Trophoblast cell (in vitro differentiated cells and primary cell): Measurements from ENCODE around the gene AGAP1.

ENCODE experiments used
- DNase-seq, 2 donors: peaks; one replicate each; pipeline ENCODE4 v3.0.0-alpha.2; 2016
- H2AFZ ChIP-seq: 2 replicates; pipeline ENCODE4 v1.6.1; 2013; ENCODE audit warnings: low read length, moderate library complexity, mild to moderate bottlenecking; ENCODE audit not compliant: insufficient read depth, poor library complexity
- H2AK5ac ChIP-seq: 2 replicates; pipeline ENCODE4 v1.6.1; 2013; ENCODE audit warnings: mild to moderate bottlenecking, low read length
- H2BK120ac ChIP-seq: 2 replicates; pipeline ENCODE4 v1.6.1; 2013; ENCODE audit warnings: low read length, mild to moderate bottlenecking, moderate library complexity; ENCODE audit not compliant: insufficient read depth, poor library complexity
- H2BK12ac ChIP-seq: 2 replicates; pipeline ENCODE4 v1.6.1; 2013; ENCODE audit warnings: mild to moderate bottlenecking, low read length, moderate library complexity
- H2BK5ac ChIP-seq: 2 replicates; pipeline ENCODE4 v1.6.1; 2013; ENCODE audit warnings: low read length, low read depth, moderate library complexity, mild to moderate bottlenecking; ENCODE audit not compliant: poor library complexity
- H3K14ac ChIP-seq: 2 replicates; pipeline ENCODE4 v1.6.1; 2013; ENCODE audit warnings: mild to moderate bottlenecking, low read length
- H3K18ac ChIP-seq: 2 replicates; pipeline ENCODE4 v1.6.1; 2013; ENCODE audit warnings: mild to moderate bottlenecking, low read length
- H3K23ac ChIP-seq: 2 replicates; pipeline ENCODE4 v1.6.1; 2013; ENCODE audit warnings: low read length
- H3K27ac ChIP-seq: 2 replicates; pipeline ENCODE4 v1.5.1; 2013; ENCODE audit warnings: low read depth, mild to moderate bottlenecking, inconsistent platforms, low read length, moderate library complexity
- H3K27me3 ChIP-seq: 2 replicates; pipeline ENCODE4 v1.6.1; 2013; ENCODE audit warnings: inconsistent platforms, mild to moderate bottlenecking, low read length, moderate library complexity; ENCODE audit not compliant: insufficient read depth
- H3K36me3 ChIP-seq, 2 experiments: 1 replicate in 1 of 2; 2 replicates in 1 of 2; pipeline ENCODE4 v1.6.1; 2013; ENCODE audit warnings: low read length in 2 of 2, mild to moderate bottlenecking in 2 of 2, moderate library complexity in 1 of 2; ENCODE audit not compliant: insufficient read depth in 2 of 2, control insufficient read depth in 1 of 2
- H3K4ac ChIP-seq: 2 replicates; pipeline ENCODE4 v1.6.1; 2013; ENCODE audit warnings: low read depth, mild to moderate bottlenecking, low read length, moderate library complexity
- H3K4me1 ChIP-seq, 2 experiments: 1 replicate in 1 of 2; 2 replicates in 1 of 2; pipeline ENCODE4 v1.6.1; 2013; ENCODE audit warnings: low read length in 2 of 2, mild to moderate bottlenecking in 2 of 2, moderate library complexity in 1 of 2; ENCODE audit not compliant: insufficient read depth in 2 of 2, control insufficient read depth in 1 of 2
- H3K4me2 ChIP-seq: 2 replicates; pipeline ENCODE4 v1.6.1; 2013; ENCODE audit warnings: inconsistent platforms, mild to moderate bottlenecking, low read length, moderate library complexity
- H3K4me3 ChIP-seq: 2 replicates; pipeline ENCODE4 v1.5.1; 2013; ENCODE audit warnings: mild to moderate bottlenecking, low read depth, low read length, inconsistent platforms
- H3K79me1 ChIP-seq: one replicate; pipeline ENCODE4 v1.6.1; 2013; ENCODE audit warnings: low read length
- H3K79me2 ChIP-seq: 2 replicates; pipeline ENCODE4 v1.6.1; 2013; ENCODE audit warnings: low read length, mild to moderate bottlenecking; ENCODE audit not compliant: control insufficient read depth, insufficient read depth, poor library complexity
- H3K9ac ChIP-seq: 2 replicates; pipeline ENCODE4 v1.6.1; 2013; ENCODE audit warnings: mild to moderate bottlenecking, low read length
- H3K9me3 ChIP-seq: 2 replicates; pipeline ENCODE4 v1.6.1; 2013; ENCODE audit warnings: low read depth, mild to moderate bottlenecking, control low read depth, inconsistent platforms, low read length; ENCODE audit not compliant: insufficient read depth
- H4K12ac ChIP-seq: 2 replicates; pipeline ENCODE4 v1.6.1; 2013; ENCODE audit warnings: low read depth, mild to moderate bottlenecking, low read length, moderate library complexity
- H4K8ac ChIP-seq: 2 replicates; pipeline ENCODE4 v1.6.1; 2013; ENCODE audit warnings: low read depth, mild to moderate bottlenecking, low read length, moderate library complexity
- H4K91ac ChIP-seq: one replicate; pipeline ENCODE4 v1.6.1; 2013; ENCODE audit warnings: low read depth, mild to moderate bottlenecking, low read length, moderate library complexity
- WGBS: extraction: QIAGEN DNeasy Blood & Tissue Kit; methylation state at CpG from one replicate; pipeline ENCODE4 v1.1.7; 2013; ENCODE audit warnings: missing lambda C conversion rate; ENCODE audit not compliant: insufficient read length, insufficient coverage; ENCODE audit errors: extremely low coverage; 5-methylcytosine and 5-hydroxymethylcytosine counted together

The AGAP1 gene

GRCh38 chr2:236073246-236073645 is 579.4 kb downstream of the AGAP1 start:
- Histone ChIP-seq H3K9me3 (no peaks in the 10 kb centered on the region), H3K4ac (no peak overlapping the region), H3K79me1 (no peaks in the 10 kb centered on the region), H3K4me3 (no peak overlapping the region), H3K79me2 (no peaks in the 10 kb centered on the region), H2AFZ (no peak overlapping the region), H3K9ac (no peak overlapping the region), H3K27ac (no peak overlapping the region), H2BK120ac (no peak overlapping the region), H2BK5ac (no peak overlapping the region), H3K4me2 (no peak overlapping the region), H2AK5ac (no peak overlapping the region), H3K27me3 (no peaks in the 10 kb centered on the region), H4K91ac (no peak overlapping the region), H2BK12ac (no peak overlapping the region), H3K18ac (no peak overlapping the region), H4K8ac (no peak overlapping the region), H4K12ac (no peak overlapping the region), H3K36me3 (no peaks in the 10 kb centered on the region), H3K14ac (no peak overlapping the region), H3K23ac (no peak overlapping the region), H3K4me1 (peaks cover 2 to 5% of the 10 kb centered on the region in 2 experiments)
- DNase-seq, result peak; percentile 10 to 26
- no CpG with 5 or more reads among the region's 4 CpGs for WGBS

- no peak overlapping the region for H3K23ac ChIP-seq
- H3K79me2 ChIP-seq, result no peaks in the 10 kb centered on the region
- no peak overlapping the region for H3K4me2 ChIP-seq
- H3K4me3 ChIP-seq, result no peak overlapping the region
- no peak overlapping the region for H4K8ac ChIP-seq
- H4K91ac ChIP-seq, result no peak overlapping the region
- H2BK5ac ChIP-seq, result no peak overlapping the region
- no peaks in the 10 kb centered on the region for H3K27me3 ChIP-seq
- no peak overlapping the region for H3K14ac ChIP-seq
- H3K4ac ChIP-seq, result no peak overlapping the region
- H3K4me1 ChIP-seq, result peaks cover 2 to 10% of the 10 kb centered on the region in 2 experiments
- no peaks in the 10 kb centered on the region for H3K36me3 ChIP-seq
- no peaks in the 10 kb centered on the region for H3K9me3 ChIP-seq
- H2AFZ ChIP-seq, result no peak overlapping the region
- no peak overlapping the region for H4K12ac ChIP-seq
- no CpG with 5 or more reads among the region's 8 CpGs for WGBS
- no peak overlapping the region for H2BK12ac ChIP-seq
- no peak for DNase-seq
- H3K18ac ChIP-seq, result no peak overlapping the region
- H2AK5ac ChIP-seq, result no peak overlapping the region
- H2BK120ac ChIP-seq, result no peak overlapping the region
- H3K9ac ChIP-seq, result no peak overlapping the region
- H3K27ac ChIP-seq, result no peak overlapping the region
- H3K79me1 ChIP-seq, result no peaks in the 10 kb centered on the region
These were observed 580.2 kb downstream of the AGAP1 start for GRCh38 chr2:236073867-236074655.

- no peaks in the 10 kb centered on the region for H3K36me3 ChIP-seq
- no peak overlapping the region for H4K8ac ChIP-seq
- H3K4me1 ChIP-seq, result peaks cover 2 to 10% of the 10 kb centered on the region in 2 experiments
- H3K27me3 ChIP-seq, result no peaks in the 10 kb centered on the region
- no peak overlapping the region for H4K12ac ChIP-seq
- H3K27ac ChIP-seq, result no peak overlapping the region
- H3K79me2 ChIP-seq, result no peaks in the 10 kb centered on the region
- H2BK12ac ChIP-seq, result no peak overlapping the region
- DNase-seq, result peak in 1 of 2 donors; percentile 37
- H2BK120ac ChIP-seq, result no peak overlapping the region
- H3K23ac ChIP-seq, result no peak overlapping the region
- H3K9ac ChIP-seq, result no peak overlapping the region
- H3K79me1 ChIP-seq, result no peaks in the 10 kb centered on the region
- H2AFZ ChIP-seq, result no peak overlapping the region
- WGBS, result no CpG with 5 or more reads among the region's 11 CpGs
- no peak overlapping the region for H2AK5ac ChIP-seq
- no peak overlapping the region for H4K91ac ChIP-seq
- no peak overlapping the region for H3K14ac ChIP-seq
- no peaks in the 10 kb centered on the region for H3K9me3 ChIP-seq
- H3K4ac ChIP-seq, result no peak overlapping the region
- H3K4me2 ChIP-seq, result no peak overlapping the region
- H3K4me3 ChIP-seq, result no peak overlapping the region
- no peak overlapping the region for H2BK5ac ChIP-seq
- no peak overlapping the region for H3K18ac ChIP-seq
These were observed 582.0 kb downstream of the AGAP1 start for GRCh38 chr2:236075802-236076201.

- H3K36me3 ChIP-seq, result no peaks in the 10 kb centered on the region
- peaks cover 2 to 10% of the 10 kb centered on the region in 2 experiments for H3K4me1 ChIP-seq
- no peak overlapping the region for H3K27ac ChIP-seq
- H4K8ac ChIP-seq, result no peak overlapping the region
- H3K4ac ChIP-seq, result no peak overlapping the region
- H2BK12ac ChIP-seq, result no peak overlapping the region
- no peak overlapping the region for H3K14ac ChIP-seq
- DNase-seq, result peak; percentile 82 to 87
- H3K9me3 ChIP-seq, result no peaks in the 10 kb centered on the region
- H3K18ac ChIP-seq, result no peak overlapping the region
- no CpG with 5 or more reads among the region's 14 CpGs for WGBS
- no peaks in the 10 kb centered on the region for H3K79me2 ChIP-seq
- H3K27me3 ChIP-seq, result no peaks in the 10 kb centered on the region
- no peak overlapping the region for H2AK5ac ChIP-seq
- H2AFZ ChIP-seq, result no peak overlapping the region
- no peak overlapping the region for H3K4me3 ChIP-seq
- no peak overlapping the region for H3K23ac ChIP-seq
- H3K9ac ChIP-seq, result no peak overlapping the region
- no peak overlapping the region for H3K4me2 ChIP-seq
- no peak overlapping the region for H2BK5ac ChIP-seq
- no peak overlapping the region for H4K12ac ChIP-seq
- H2BK120ac ChIP-seq, result no peak overlapping the region
- H4K91ac ChIP-seq, result no peak overlapping the region
- H3K79me1 ChIP-seq, result no peaks in the 10 kb centered on the region
These were observed 584.7 kb downstream of the AGAP1 start for GRCh38 chr2:236078297-236079255.
